Glutamatergic neuron (in vitro differentiated cells): Measurements from ENCODE around the gene SYTL4. TPM values are rescaled to one million over a fixed set of nuclear protein-coding genes. Genes with fewer than 3 reads are reported as not detected.
"Not testable (repeated sequence)": the region's sequence is repeated elsewhere in the genome, so short reads cannot be mapped to it uniquely, and the experiment has no call there.

Experiments used
- DNase-seq: peaks from one replicate; pipeline ENCODE4 v3.0.0; 2022
- H3K27ac Mint-ChIP-seq: one replicate; pipeline ENCODE4 v1.8.0; 2020; ENCODE audit warnings: mild to moderate bottlenecking, mixed read lengths, inconsistent platforms; ENCODE audit not compliant: unreplicated experiment
- H3K27me3 Mint-ChIP-seq: one replicate; pipeline ENCODE4 v1.8.0; 2020; ENCODE audit warnings: mild to moderate bottlenecking, moderate library complexity, mixed read lengths, inconsistent platforms; ENCODE audit not compliant: unreplicated experiment
- H3K36me3 Mint-ChIP-seq: one replicate; pipeline ENCODE4 v1.8.0; 2020; ENCODE audit warnings: mild to moderate bottlenecking, mixed read lengths, inconsistent platforms; ENCODE audit not compliant: unreplicated experiment
- H3K4me1 Mint-ChIP-seq: one replicate; pipeline ENCODE4 v1.8.0; 2020; ENCODE audit warnings: mild to moderate bottlenecking, low read depth, mixed read lengths, inconsistent platforms; ENCODE audit not compliant: unreplicated experiment
- H3K4me3 Mint-ChIP-seq: one replicate; pipeline ENCODE4 v1.8.0; 2020; ENCODE audit warnings: mild to moderate bottlenecking, mixed read lengths, inconsistent platforms; ENCODE audit not compliant: unreplicated experiment
- H3K9me3 Mint-ChIP-seq: one replicate; pipeline ENCODE4 v1.8.0; 2020; ENCODE audit warnings: mild to moderate bottlenecking, moderate library complexity, mixed read lengths, inconsistent platforms; ENCODE audit not compliant: unreplicated experiment
- total RNA-seq: library from RNA; stranded (reverse); fragmentation: NEBNext Ultra II Directional; extraction: Animal tissue kit (Norgen Biotek cat#: 25700); gene quantifications from one replicate; pipeline ENCODE4 v1.2.1, GENCODE V29; 2021; ENCODE audit not compliant: unreplicated experiment
- TF ChIP-seq, protein P1 (sequence below): fragments of 200-600 bp; sonication (generic); IDR thresholded peaks from one replicate; pipeline ENCODE4 v1.5.0; 2021; ENCODE audit not compliant: partially characterized antibody, unreplicated experiment

Gene SYTL4
- total RNA-seq, 1 donor from 2014 or later = 0.25 TPM

GRCh38 chrX:100747703-100748102, 15.8 kb upstream of the SYTL4 start:
- TF ChIP-seq, protein P1, sequence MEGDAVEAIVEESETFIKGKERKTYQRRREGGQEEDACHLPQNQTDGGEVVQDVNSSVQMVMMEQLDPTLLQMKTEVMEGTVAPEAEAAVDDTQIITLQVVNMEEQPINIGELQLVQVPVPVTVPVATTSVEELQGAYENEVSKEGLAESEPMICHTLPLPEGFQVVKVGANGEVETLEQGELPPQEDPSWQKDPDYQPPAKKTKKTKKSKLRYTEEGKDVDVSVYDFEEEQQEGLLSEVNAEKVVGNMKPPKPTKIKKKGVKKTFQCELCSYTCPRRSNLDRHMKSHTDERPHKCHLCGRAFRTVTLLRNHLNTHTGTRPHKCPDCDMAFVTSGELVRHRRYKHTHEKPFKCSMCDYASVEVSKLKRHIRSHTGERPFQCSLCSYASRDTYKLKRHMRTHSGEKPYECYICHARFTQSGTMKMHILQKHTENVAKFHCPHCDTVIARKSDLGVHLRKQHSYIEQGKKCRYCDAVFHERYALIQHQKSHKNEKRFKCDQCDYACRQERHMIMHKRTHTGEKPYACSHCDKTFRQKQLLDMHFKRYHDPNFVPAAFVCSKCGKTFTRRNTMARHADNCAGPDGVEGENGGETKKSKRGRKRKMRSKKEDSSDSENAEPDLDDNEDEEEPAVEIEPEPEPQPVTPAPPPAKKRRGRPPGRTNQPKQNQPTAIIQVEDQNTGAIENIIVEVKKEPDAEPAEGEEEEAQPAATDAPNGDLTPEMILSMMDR = no peak
- Mint-ChIP-seq H3K9me3 (no peaks in the 10 kb centered on the region), H3K27me3 (no peaks in the 10 kb centered on the region), H3K36me3 (no peaks in the 10 kb centered on the region), H3K27ac (no peak overlapping the region), H3K4me3 (no peak overlapping the region), H3K4me1 (peaks cover 3% of the 10 kb centered on the region)
- DNase-seq = no peak

DNA sequence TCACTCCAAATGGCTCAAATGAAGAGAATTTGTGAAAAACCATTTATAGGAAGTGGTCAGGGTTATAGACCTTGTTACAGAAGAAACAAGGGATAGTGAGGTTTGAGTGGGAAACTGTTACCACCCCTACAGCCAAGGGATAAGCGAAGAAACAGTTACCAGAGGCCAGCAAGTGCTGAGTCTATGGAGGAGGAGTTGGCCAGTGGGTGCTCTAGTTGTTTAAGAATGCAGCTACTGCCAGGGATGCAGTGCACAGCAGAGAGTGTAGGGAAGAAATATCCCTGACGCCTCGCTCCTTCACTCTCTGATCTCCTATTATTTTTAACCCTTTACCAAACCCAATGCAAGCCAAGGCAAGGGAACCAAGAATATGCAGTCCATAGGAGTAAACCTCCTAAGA, 15.2 kb upstream of the SYTL4 start:
- Mint-ChIP-seq H3K27ac (no peak overlapping the region), H3K4me1 (peaks cover 3% of the 10 kb centered on the region), H3K9me3 (no peaks in the 10 kb centered on the region), H3K27me3 (no peaks in the 10 kb centered on the region), H3K36me3 (no peaks in the 10 kb centered on the region), H3K4me3 (no peak overlapping the region)
- no peak for DNase-seq
- TF ChIP-seq, protein P1 = no peak

GRCh38 chrX:100745806-100746537, 14.1 kb upstream of the SYTL4 start:
- TF ChIP-seq, protein P1 = no peak
- Mint-ChIP-seq H3K4me3 (no peak overlapping the region), H3K36me3 (no peaks in the 10 kb centered on the region), H3K27me3 (no peaks in the 10 kb centered on the region), H3K4me1 (peaks cover 3% of the 10 kb centered on the region), H3K9me3 (no peaks in the 10 kb centered on the region), H3K27ac (no peak overlapping the region)
- DNase-seq = no peak

- TF ChIP-seq, protein P1 = no peak
- H3K9me3 Mint-ChIP-seq = no peaks in the 10 kb centered on the region
- H3K4me3 Mint-ChIP-seq = no peak overlapping the region
- no peak for DNase-seq
- no peaks in the 10 kb centered on the region for H3K27me3 Mint-ChIP-seq
- no peak overlapping the region for H3K27ac Mint-ChIP-seq
- peaks cover 3% of the 10 kb centered on the region for H3K4me1 Mint-ChIP-seq
- no peaks in the 10 kb centered on the region for H3K36me3 Mint-ChIP-seq
Measured at GRCh38 chrX:100745205-100745604, 13.3 kb upstream of the SYTL4 start.

- Mint-ChIP-seq H3K4me1 (peaks cover 3% of the 10 kb centered on the region), H3K4me3 (no peak overlapping the region), H3K27me3 (no peaks in the 10 kb centered on the region), H3K9me3 (no peaks in the 10 kb centered on the region), H3K27ac (no peak overlapping the region), H3K36me3 (no peaks in the 10 kb centered on the region)
- TF ChIP-seq, protein P1 = no peak
- DNase-seq = no peak
Measured at GRCh38 chrX:100743009-100743607, 11.2 kb upstream of the SYTL4 start.

DNA sequence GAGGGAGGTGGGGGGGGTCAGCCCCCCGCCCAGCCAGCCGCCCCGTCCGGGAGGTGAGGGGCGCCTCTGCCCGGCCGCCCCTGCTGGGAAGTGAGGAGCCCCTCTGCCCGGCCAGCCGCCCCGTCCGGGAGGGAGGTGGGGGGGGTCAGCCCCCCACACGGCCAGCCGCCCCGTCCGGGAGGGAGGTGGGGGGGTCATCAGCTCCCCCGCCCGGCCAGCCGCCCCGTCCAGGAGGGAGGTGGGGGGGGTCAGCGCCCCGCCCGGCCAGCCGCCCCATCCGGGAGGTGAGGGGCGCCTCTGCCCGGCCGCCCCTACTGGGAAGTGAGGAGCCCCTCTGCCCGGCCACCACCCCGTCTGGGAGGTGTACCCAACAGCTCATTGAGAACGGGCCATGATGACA, 7.9 kb downstream of the SYTL4 start:
- H3K4me3 Mint-ChIP-seq, H3K4me1 Mint-ChIP-seq, H3K9me3 Mint-ChIP-seq, H3K27me3 Mint-ChIP-seq, H3K36me3 Mint-ChIP-seq, H3K27ac Mint-ChIP-seq, DNase-seq: not testable (repeated sequence)
